GM12878 (cell line): ENCODE data around the gene NR2F1. TPM values are rescaled to one million over a fixed set of nuclear protein-coding genes. Genes with fewer than 3 reads are reported as not detected.

Experiments
- ATAC-seq: fragments of 200-7000 bp; cut with Tn5 transposase; 3 replicates; pipeline ENCODE4 v1.9.1; 2020; ENCODE audit warnings: mild to moderate bottlenecking, moderate library complexity
- BruUV-seq: library from RNA; stranded (reverse); fragments of 400-500 nt; replicated peaks from 2 replicates; lab custom pipeline; 2021; lab: Mats Ljungman, UMichigan
- CTCF ChIA-PET: fragments of 300-600 bp; sonication (Branson Sonifier 250); formaldehyde crosslinking; extraction: SDS; loops from one replicate; lab custom pipeline; 2021; ENCODE audit warnings: inconsistent platforms; lab: Yijun Ruan, JAX
- POLR2A ChIA-PET: fragments of 350-600 bp; formaldehyde crosslinking; extraction: SDS; loops from one replicate; lab custom pipeline; 2021; ENCODE audit warnings: inconsistent platforms; lab: Charles Lee
- RAD21 ChIA-PET: fragments of 300-600 bp; sonication (Branson Sonifier 250); formaldehyde crosslinking; loops from one replicate; lab custom pipeline; 2023; ENCODE audit warnings: antibody characterized with exemption; ENCODE audit not compliant: unreplicated experiment; lab: Charles Lee
- SMC1A ChIA-PET: fragments of 300-600 bp; sonication (Branson Sonifier 250); formaldehyde crosslinking; loops from one replicate; lab custom pipeline; 2023; ENCODE audit not compliant: unreplicated experiment, uncharacterized antibody; lab: Charles Lee
- DNase-seq: peaks from one replicate; pipeline ENCODE4 v3.0.0-alpha.2; 2011; ENCODE audit warnings: low read depth, low spot score
- FAIRE-seq: peaks from 3 replicates; lab custom pipeline; 2011; peaks lifted over from hg19 to GRCh38; lab: Jason Lieb, UNC
- H2AFZ ChIP-seq: 2 replicates; pipeline ENCODE4 v1.6.0; 2011; ENCODE audit warnings: low read depth, low read length, control low read depth; ENCODE audit not compliant: control insufficient read depth
- H3K27ac ChIP-seq: 2 replicates; pipeline ENCODE4 v1.5.1; 2011; ENCODE audit warnings: control low read depth; ENCODE audit not compliant: control insufficient read depth, insufficient read depth
- H3K27me3 ChIP-seq, 2 experiments: replicated peaks in 1 of 2; 2 replicates each; pipeline versions ENCODE4 v1.6.0 to v1.6.1; 2011; ENCODE audit warnings: low read length in 1 of 2; ENCODE audit not compliant: control insufficient read depth in 2 of 2, insufficient read depth in 2 of 2
- H3K36me3 ChIP-seq, 2 experiments: 2 replicates each; pipeline ENCODE4 v1.5.1; 2011; ENCODE audit warnings: low read length in 1 of 2; ENCODE audit not compliant: control insufficient read depth in 2 of 2, insufficient read depth in 2 of 2
- H3K4me1 ChIP-seq: 2 replicates; pipeline ENCODE4 v1.6.1; 2011; ENCODE audit warnings: mild to moderate bottlenecking, low read length, moderate library complexity, mixed read lengths; ENCODE audit not compliant: control insufficient read depth, insufficient read depth
- H3K4me2 ChIP-seq: 2 replicates; pipeline ENCODE4 v1.6.0; 2011; ENCODE audit warnings: control low read depth; ENCODE audit not compliant: control insufficient read depth, insufficient read depth
- H3K4me3 ChIP-seq: fragments of 200-600 bp; sonication (generic); 2 replicates; pipeline ENCODE4 v1.5.1; 2016
- H3K79me2 ChIP-seq: 2 replicates; pipeline ENCODE4 v1.6.0; 2011; ENCODE audit warnings: low read length; ENCODE audit not compliant: control insufficient read depth, insufficient read depth
- H3K9ac ChIP-seq: 2 replicates; pipeline ENCODE4 v1.8.0; 2011; ENCODE audit warnings: low read length, control low read depth, mixed read lengths; ENCODE audit not compliant: control insufficient read depth, insufficient read depth
- H3K9me3 ChIP-seq: replicated peaks from 3 replicates; pipeline ENCODE4 v1.5.1; 2011; ENCODE audit warnings: mild to moderate bottlenecking, low read length; ENCODE audit not compliant: control insufficient read depth, insufficient read depth
- H4K20me1 ChIP-seq: 2 replicates; pipeline ENCODE4 v1.6.0; 2011; ENCODE audit not compliant: control insufficient read depth, insufficient read depth
- CREM ChIP-seq: IDR thresholded peaks from 2 replicates; pipeline ENCODE4 v1.6.1; 2014; ENCODE audit warnings: antibody characterized with exemption, low read depth
- NFIC ChIP-seq: IDR thresholded peaks from 2 replicates; pipeline ENCODE4 v1.6.1; 2012; ENCODE audit warnings: low read depth, mild to moderate bottlenecking, inconsistent platforms, low read length, moderate library complexity
- PML ChIP-seq: IDR thresholded peaks from 2 replicates; pipeline ENCODE4 v1.6.1; 2012; ENCODE audit warnings: low read length, inconsistent platforms
- RAD51 ChIP-seq: fragments of 450-650 bp; IDR thresholded peaks from 2 replicates; pipeline ENCODE4 v1.6.1; 2016; ENCODE audit warnings: moderate library complexity, mild to moderate bottlenecking, inconsistent platforms
- SMC3 ChIP-seq: IDR thresholded peaks from 2 replicates; pipeline ENCODE4 v1.6.1; 2011; ENCODE audit warnings: low read length, improper control_type of control experiment, borderline replicate concordance
- SPI1 ChIP-seq: IDR thresholded peaks from 2 replicates; pipeline ENCODE4 v1.6.1; 2011; ENCODE audit warnings: low read depth, mild to moderate bottlenecking, low read length, moderate library complexity, borderline replicate concordance; ENCODE audit not compliant: insufficient read depth
- TARDBP ChIP-seq: IDR thresholded peaks from 2 replicates; pipeline ENCODE4 v1.6.1; 2016; ENCODE audit warnings: borderline replicate concordance
- TCF3 ChIP-seq: IDR thresholded peaks from 2 replicates; pipeline ENCODE4 v1.6.1; 2012; ENCODE audit warnings: low read depth, mild to moderate bottlenecking, low read length, borderline replicate concordance; ENCODE audit not compliant: insufficient read depth
- ZNF622 ChIP-seq: fragments of 450-650 bp; IDR thresholded peaks from 2 replicates; pipeline ENCODE4 v1.6.1; 2017; ENCODE audit warnings: mild to moderate bottlenecking, inconsistent platforms
- WGBS: methylation state at CpG from one replicate; pipeline ENCODE4 v1.1.6; 2016; ENCODE audit warnings: low lambda C conversion rate; ENCODE audit not compliant: insufficient replicate concordance, insufficient coverage; ENCODE audit errors: missing lambda C conversion rate; 5-methylcytosine and 5-hydroxymethylcytosine counted together
- in situ Hi-C: fragments of 300-500 bp; cut with MboI; formaldehyde crosslinking; loops from 9 replicates; pipeline ENCODE4 v1.14.3; 2018; ENCODE audit warnings: mixed read lengths
- intact Hi-C: fragments of 100-400 bp; cut with micrococcal nuclease; formaldehyde crosslinking; loops from one replicate; pipeline ENCODE4 v1.14.2; 2022; ENCODE audit not compliant: unreplicated experiment
- polyA plus RNA-seq, 11 experiments: library from polyadenylated mRNA; depleted of rRNA in 4 of 11; unstranded in 6 of 11; stranded (reverse) in 5 of 11; fragments of >200 nt; fragmentation: Nextera tagmentation in 4 of 11; fragmentation: Illumina TruSeq in 1 of 11; extraction: Ambion mirVana in 4 of 11; extraction: Trizol in 1 of 11; gene quantifications; 1 replicate in 1 of 11; 2 replicates in 10 of 11; pipeline versions ENCODE4 v1.2.1 to v1.2.3, GENCODE V29; 2011 to 2016; ENCODE audit warnings: inconsistent platforms in 2 of 11, missing spikeins in 2 of 11, low read depth in 1 of 11
- total RNA-seq, 4 experiments: library from RNA; depleted of rRNA in 3 of 4; stranded (reverse); fragments of >200 nt in 3 of 4; fragmentation: Illumina TruSeq in 1 of 4; extraction: Trizol in 1 of 4; gene quantifications; 2 replicates each; pipeline versions ENCODE4 v1.2.1 to v1.2.3, GENCODE V29; 2013 to 2021
- TF ChIP-seq, protein P1 (sequence below): fragments of 450-650 bp; IDR thresholded peaks from 2 replicates; pipeline ENCODE4 v1.6.1; 2017; ENCODE audit warnings: mild to moderate bottlenecking, low read depth, inconsistent platforms; ENCODE audit not compliant: poor library complexity, severe bottlenecking
- TF ChIP-seq, protein P2 (sequence below): IDR thresholded peaks from 2 replicates; pipeline ENCODE4 v1.6.1; 2012; ENCODE audit warnings: low read depth, low read length, improper control_type of control experiment

NR2F1 gene
- total and polyA plus RNA-seq, 10 of the 15 experiments (the other 5 are each of a cell fraction or from before 2014, with no cell fraction given): 0.04 to 0.79 (median 0.36) TPM; not detected in 7

- Histone ChIP-seq H3K9me3 (no peaks in the 10 kb centered on the region; the same call in 2 of the 3 replicates), H4K20me1 (no peaks in the 10 kb centered on the region), H3K4me3 (no peak overlapping the region), H3K79me2 (no peaks in the 10 kb centered on the region), H3K4me1 (no peaks in the 10 kb centered on the region), H3K36me3 (no peaks in the 10 kb centered on the region), H3K9ac (no peak overlapping the region), H2AFZ (no peak overlapping the region), H3K4me2 (no peak overlapping the region), H3K27me3 (peaks cover 20 to 32% of the 10 kb centered on the region in 2 experiments), H3K27ac (no peak overlapping the region)
- TF ChIP-seq TARDBP (no peak), SMC3 (no peak), SPI1 (no peak), NFIC (no peak), RAD51 (no peak), CREM (no peak), TCF3 (no peak), PML (no peak), ZNF622 (no peak)
- TF ChIP-seq, protein P1, sequence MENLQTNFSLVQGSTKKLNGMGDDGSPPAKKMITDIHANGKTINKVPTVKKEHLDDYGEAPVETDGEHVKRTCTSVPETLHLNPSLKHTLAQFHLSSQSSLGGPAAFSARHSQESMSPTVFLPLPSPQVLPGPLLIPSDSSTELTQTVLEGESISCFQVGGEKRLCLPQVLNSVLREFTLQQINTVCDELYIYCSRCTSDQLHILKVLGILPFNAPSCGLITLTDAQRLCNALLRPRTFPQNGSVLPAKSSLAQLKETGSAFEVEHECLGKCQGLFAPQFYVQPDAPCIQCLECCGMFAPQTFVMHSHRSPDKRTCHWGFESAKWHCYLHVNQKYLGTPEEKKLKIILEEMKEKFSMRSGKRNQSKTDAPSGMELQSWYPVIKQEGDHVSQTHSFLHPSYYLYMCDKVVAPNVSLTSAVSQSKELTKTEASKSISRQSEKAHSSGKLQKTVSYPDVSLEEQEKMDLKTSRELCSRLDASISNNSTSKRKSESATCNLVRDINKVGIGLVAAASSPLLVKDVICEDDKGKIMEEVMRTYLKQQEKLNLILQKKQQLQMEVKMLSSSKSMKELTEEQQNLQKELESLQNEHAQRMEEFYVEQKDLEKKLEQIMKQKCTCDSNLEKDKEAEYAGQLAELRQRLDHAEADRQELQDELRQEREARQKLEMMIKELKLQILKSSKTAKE: no peak
- TF ChIP-seq, protein P2, sequence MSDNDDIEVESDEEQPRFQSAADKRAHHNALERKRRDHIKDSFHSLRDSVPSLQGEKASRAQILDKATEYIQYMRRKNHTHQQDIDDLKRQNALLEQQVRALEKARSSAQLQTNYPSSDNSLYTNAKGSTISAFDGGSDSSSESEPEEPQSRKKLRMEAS: no peak
- no TSS peak for BruUV-seq
- ChIA-PET RAD21 (no interaction called here), CTCF (interaction anchor here (0.7 to 2.9 kb wide), 3 partner anchors 200 to 209 kb away, joined by 3 to 17 read pairs (median 3); no protein-coding TSS in a partner anchor), SMC1A (interaction anchor here (0.7 to 5.9 kb wide), 4 partner anchors 38 to 206 kb away, joined by 3 to 21 read pairs (median 3); no protein-coding TSS in a partner anchor), POLR2A (no interaction called here)
- WGBS: 7% methylated on average over 8 of the region's 8 CpGs
- intact Hi-C loops (no loop called here), in situ Hi-C loops (no loop called here)
- FAIRE-seq: no peak
- no peak for ATAC-seq
- DNase-seq: no peak
Measured at GRCh38 chr5:93600409-93601070, 17.5 kb downstream of the NR2F1 start.
